Germinal center (tissue), 1 donor: ENCODE data around the gene DOLK.
A peak's percentile ranks its signal among the peaks of the same experiment; 100 is the strongest.

ENCODE experiments used
- DNase-seq: peaks from one replicate; pipeline ENCODE4 v3.0.0; 2012; ENCODE audit warnings: mixed read lengths, low spot score

The DOLK gene

DNA sequence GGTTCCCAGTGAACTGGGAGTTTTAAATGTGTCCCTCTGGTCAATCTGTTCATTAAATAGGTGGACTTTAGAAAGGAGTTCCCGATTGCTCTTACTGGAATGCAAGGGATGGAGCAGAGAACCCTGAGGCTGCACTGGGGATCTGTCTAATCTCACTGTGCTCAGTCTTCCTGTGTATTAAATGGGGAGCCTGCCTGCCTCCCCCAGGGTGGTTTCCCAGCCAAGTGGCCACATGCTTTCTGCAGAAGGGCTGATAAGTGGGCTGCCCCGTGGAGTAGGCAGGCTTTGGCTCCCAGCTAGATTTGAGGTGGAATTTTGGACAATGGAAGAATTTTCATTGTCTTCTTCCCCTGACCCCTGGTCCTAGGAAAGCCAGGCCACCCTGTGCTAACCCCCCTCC, 40.7 kb downstream of the DOLK start:
- no peak for DNase-seq

DNA sequence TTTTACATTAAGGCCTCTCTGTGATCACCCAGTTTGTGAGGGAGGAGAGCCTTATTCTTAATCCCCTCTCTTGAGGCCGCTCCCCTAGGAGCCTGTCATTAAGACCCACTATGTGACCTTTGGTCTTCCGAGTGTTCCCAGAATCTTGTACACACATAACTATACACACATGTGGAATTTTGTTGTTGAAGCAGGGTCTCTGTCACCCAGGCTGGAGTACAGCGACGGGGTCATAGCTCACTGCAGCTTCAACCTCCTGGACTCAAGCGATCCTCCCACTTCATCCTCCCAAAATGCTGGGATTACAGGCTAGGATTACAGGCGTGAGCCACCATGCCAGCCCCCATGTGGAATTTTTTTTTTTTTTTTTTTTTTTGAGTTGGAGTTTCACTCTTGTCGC, 41.4 kb downstream of the DOLK start:
- no peak for DNase-seq

DNA sequence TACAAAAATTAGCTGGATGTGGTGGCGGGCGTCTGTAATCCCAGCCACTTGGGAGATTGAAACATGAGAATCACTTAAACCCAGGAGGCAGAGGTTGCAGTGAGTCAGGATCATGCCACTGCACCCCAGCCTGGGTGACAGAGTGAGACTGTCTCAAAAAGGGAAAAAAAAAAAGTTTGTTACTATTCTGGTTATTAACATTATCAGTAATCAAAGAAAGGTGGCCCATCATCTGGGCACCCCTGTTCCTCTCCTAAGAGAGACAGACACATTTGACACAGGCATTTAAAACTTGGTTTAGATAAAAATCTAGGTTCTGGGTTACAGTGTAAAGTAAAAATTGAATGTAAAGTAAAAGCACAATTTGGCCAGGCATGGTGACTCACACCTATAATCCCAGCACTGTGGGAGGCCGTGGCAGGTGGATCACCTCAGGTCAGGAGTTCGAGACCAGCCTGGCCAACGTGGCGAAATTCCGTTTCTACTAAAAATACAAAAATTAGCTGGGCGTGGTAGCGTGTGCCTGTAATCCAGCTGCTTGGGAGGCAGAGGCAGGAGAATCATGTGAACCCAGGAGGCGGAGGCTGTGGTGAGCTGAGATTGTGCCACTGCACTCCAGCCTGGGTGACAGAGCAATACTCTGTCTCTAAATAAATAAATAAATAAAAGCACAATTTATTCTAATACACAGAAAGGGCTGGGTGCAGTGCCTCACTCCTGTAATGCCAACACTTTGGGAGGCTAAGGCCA, 43.4 kb downstream of the DOLK start:
- DNase-seq, result no peak

DNA sequence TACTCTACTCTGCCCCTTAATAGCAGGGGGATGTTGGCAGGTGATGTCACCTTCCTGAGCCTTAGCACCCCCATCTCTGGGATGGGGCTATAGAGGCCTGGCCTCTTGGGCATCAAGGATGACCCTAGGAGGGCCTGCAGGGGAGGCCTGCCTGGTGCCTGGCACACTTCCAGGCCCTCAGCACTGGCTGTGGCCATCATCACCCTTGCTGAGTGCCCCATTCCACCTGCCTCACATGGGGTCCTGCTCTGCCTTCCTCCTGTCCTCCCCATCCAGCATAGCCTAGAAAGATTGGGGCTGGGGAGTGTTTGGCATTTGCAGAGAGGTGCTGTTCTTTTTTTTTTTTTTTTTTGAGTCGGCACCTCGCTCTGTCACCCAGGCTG, 44.3 kb downstream of the DOLK start:
- no peak for DNase-seq

DNA sequence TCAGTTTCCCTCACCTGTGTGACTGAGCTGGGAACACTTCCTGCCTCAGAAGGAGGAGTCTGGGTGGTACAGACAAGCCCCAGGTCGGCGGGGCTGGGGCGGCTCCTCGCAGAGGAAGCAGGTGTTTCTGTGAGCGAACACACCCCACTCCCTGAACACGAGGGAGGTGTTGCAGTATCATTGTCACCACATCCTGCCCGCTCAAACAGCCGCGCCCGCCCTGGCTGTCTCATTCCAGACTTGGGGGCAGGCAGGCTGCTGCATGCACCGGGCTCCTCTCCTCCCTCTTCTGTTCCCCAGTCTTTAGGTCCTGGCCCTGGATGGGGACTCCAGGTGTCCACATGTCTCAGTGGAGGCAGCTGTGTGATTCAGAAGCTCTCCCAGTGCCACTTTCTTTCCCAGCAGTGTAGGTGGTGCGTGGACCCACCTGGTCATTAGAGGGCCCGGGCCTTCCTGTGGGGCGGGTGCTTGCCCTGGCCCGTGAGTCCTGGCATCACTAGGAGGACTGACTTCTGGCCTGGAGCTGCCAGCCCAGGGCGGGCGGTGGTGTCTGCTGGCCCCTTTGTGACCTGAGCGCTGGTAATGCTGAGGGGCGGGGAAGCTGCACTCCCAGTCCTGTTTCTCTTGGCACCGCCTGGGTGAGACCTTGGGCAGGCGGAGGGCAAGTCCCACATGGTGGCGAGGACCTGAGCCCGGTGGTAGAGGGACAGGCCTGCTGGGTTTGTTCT, 44.9 kb downstream of the DOLK start:
- peak; percentile 46 for DNase-seq

DNA sequence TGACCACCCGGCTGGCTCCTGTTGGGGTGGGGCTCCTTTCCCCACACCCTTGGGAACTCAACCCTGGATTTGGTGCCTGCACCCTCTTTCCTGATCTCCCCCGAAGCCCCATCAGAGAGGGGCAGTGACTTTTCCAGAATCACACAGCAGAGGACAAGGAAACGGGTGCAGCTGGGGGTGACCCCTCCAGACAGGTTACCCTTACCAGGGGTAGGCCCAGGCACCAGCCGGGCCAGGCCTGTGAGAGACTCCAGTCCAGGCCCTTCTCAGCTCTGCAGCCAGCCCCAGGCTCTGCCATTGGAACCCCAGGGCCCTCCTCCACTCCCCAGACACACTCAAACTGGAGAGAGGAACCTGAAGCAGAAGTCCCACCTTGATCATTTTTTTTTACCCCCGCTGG, 45.6 kb downstream of the DOLK start:
- no peak for DNase-seq

DNA sequence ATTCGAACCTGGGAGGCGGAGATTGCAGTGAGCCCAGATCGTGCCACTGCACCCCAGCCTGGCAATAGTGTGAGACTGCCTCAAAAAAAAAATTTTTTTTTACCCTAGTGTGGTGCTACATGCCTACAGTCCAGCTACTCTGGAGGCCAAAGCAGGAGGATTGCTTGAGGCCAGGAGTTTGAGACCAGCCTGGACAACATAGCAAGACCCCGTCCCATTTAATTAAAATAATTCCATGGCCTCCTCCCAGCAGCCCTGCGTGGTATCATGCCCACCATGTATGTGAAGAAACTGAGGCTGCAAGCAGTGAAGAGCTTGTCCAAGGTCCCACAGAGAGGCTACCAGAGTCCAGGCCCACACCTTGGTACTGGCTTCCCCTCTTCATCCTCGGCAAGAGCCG, 46.0 kb downstream of the DOLK start:
- DNase-seq, result no peak

DNA sequence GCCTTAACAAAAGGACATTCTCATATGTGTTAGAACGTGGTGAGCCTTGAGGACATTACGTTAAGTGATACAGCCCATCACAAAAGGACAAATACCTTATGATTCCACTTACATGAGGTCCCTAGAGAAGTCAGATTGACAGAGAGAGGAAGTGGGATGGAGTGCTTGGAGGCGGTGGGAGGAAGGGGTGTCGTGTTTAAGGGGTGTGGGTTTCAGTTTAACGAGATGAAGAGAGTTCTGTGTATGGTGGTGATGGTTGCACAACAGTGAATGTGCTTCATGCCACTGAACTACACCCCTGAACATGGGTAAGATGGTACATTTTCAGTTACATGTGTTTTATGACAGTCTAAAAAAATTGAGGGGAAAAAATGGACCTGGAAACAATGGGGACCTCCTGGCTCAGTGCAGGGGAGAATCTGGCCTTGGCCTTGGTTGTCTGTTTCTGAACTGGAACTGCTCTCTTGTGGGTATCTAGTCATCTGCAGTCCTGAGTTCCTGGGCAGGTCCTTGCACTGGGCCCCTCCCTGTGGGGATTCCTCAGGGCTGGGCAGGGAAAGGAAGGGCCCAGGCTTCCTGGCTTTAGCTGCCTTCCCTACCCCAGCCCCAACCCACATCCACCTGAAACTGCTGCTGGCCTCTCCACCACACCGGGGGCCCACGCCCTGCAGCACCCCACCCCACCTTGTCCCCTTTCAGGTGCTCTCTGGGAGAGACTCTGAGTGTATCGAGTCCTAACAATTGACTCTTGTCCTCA, 47.7 kb downstream of the DOLK start:
- no peak for DNase-seq

DNA sequence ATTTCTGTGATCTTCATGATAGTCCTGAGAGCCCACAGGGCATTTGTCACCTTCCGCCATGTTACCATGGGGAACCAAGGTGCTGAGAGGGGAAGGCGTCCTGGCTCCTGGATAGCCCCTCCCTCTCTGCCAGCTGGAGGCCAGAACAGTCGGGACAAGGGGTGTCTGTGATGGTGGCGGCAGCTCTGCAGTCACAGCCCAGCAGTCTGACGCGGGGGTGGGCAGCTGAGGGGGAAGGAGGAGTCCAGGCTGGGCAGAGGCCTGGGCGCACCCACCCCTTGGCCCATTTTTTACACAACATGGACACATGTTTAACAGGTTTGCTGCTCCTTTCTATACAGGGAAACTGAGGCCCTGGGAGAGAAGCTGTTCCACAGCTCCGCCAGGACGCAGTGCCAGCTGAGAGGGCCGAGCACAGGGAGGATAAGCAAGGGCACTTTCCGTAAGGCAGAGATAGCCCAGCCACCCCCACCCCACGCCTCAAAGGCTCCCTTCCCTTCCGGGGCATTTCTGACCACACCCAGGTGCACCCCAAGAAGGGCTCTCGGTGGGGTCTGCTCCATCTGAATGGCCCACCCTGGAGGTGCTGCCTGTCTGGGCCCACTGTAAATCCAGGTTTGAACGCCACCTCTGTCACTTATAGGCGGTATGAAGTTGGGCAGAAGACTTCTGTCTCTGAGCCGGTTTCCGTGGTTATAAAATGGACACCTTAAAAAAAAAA, 48.4 kb downstream of the DOLK start:
- no peak for DNase-seq

DNA sequence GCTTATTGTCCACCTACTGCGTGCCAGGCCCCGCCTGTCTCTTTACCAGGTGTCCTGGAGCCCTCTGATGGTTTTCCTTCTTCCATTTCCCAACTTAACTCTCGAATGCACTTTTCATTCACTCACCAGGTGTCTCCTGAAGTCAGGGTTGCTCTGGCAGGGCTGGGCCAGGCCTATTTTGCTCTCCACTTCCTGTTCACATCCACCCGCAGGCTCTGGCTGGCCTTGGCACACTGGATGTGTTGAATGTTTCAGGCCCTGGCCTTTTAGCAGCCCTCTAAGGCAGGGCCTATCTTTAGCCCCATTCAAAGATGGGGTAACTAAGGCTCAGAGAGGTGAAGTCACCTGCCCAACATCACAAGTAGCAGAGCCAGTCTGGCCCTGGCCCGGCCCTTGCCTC, 49.0 kb downstream of the DOLK start:
- DNase-seq, result no peak

DNA sequence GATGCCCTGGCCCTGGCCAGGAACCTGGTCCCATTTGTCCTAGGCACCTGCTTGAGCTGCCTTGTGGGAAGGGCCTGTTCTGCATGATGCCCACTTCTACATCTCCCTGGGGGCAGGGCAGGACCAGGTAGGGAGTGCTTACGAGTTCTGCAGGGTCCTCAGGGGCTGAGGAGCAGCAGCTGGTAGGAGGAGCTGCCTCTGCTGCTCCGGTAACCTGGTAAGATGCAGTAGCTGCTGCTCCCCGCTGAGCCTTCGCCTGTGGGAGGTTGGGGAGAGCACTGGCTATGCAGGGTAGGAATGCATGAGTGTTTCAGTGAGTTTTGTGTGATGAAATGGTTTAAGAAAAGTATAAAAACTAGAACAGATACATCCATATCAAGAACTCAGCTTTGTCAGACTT, 51.8 kb downstream of the DOLK start:
- no peak for DNase-seq
